Measurements from ENCODE around the gene LRRC75A. TPM values are rescaled to one million over a fixed set of nuclear protein-coding genes. Genes with fewer than 3 reads are reported as not detected.

LRRC75A gene
- total and polyA plus RNA-seq, 2 donors (not counting 1 experiment from before 2014, with no cell fraction given): 0.64 to 3.1 TPM

GRCh38 chr17:16429083-16429482 lies 62.9 kb downstream of the LRRC75A start:
- peaks cover 37% of the 10 kb centered on the region for H3K36me3 ChIP-seq (ENCODE audit: control insufficient read depth, insufficient read depth, low read length)
- H3K4me1 ChIP-seq (ENCODE audit: control insufficient read depth, extremely low read depth, insufficient read depth, low read length): peaks cover 4% of the 10 kb centered on the region
- no peak overlapping the region for H3K9ac ChIP-seq (ENCODE audit: insufficient read depth, low read length)
- no peak for DNase-seq (ENCODE audit: low read depth in 2 of 2)
- H3K4me2 ChIP-seq (ENCODE audit: extremely low read depth, insufficient read depth, low read length): no peak overlapping the region
- H3K79me2 ChIP-seq (ENCODE audit: control insufficient read depth, insufficient read depth, low read length): no peaks in the 10 kb centered on the region
- no peak overlapping the region for H3K4me3 ChIP-seq (replicated peaks in 1 of 4; ENCODE audit: control extremely low read depth in 1 of 4, insufficient read depth in 1 of 4, low read depth in 3 of 4, low read length in 4 of 4)
- H4K20me1 ChIP-seq (ENCODE audit: control insufficient read depth, extremely low read depth, insufficient read depth, low read length): no peaks in the 10 kb centered on the region
- H3K27ac ChIP-seq (ENCODE audit: insufficient read depth, low read length): no peak overlapping the region
- no peak overlapping the region for H2AFZ ChIP-seq (ENCODE audit: low read length)
- H3K9me3 ChIP-seq (ENCODE audit: control insufficient read depth, insufficient read depth, low read depth, low read length): no peaks in the 10 kb centered on the region
- TF ChIP-seq EZH2 (IDR thresholded peaks at IDR 0.05; ENCODE audit: low read length, missing control alignments) (no peak), CTCF (conservative IDR thresholded peaks at IDR 0.05 in 1 of 2, IDR thresholded peaks at IDR 0.05 in 1 of 2; ENCODE audit: low read depth in 1 of 2, low read length in 2 of 2) (no peak)
- H3K27me3 ChIP-seq (ENCODE audit: control insufficient read depth, insufficient read depth, low read length): no peaks in the 10 kb centered on the region

- peaks cover 4% of the 10 kb centered on the region for H3K4me1 ChIP-seq (ENCODE audit: control insufficient read depth, extremely low read depth, insufficient read depth, low read length)
- H3K27ac ChIP-seq (ENCODE audit: insufficient read depth, low read length): peak overlapping the region; percentile 48
- TF ChIP-seq EZH2 (IDR thresholded peaks at IDR 0.05; ENCODE audit: low read length, missing control alignments) (no peak), CTCF (conservative IDR thresholded peaks at IDR 0.05 in 1 of 2, IDR thresholded peaks at IDR 0.05 in 1 of 2; ENCODE audit: low read depth in 1 of 2, low read length in 2 of 2) (peak; percentile 60 to 83)
- H4K20me1 ChIP-seq (ENCODE audit: control insufficient read depth, extremely low read depth, insufficient read depth, low read length): no peaks in the 10 kb centered on the region
- peak overlapping the region; percentile 34 for H2AFZ ChIP-seq (ENCODE audit: low read length)
- no peaks in the 10 kb centered on the region for H3K9me3 ChIP-seq (ENCODE audit: control insufficient read depth, insufficient read depth, low read depth, low read length)
- no peaks in the 10 kb centered on the region for H3K27me3 ChIP-seq (ENCODE audit: control insufficient read depth, insufficient read depth, low read length)
- peaks cover 34% of the 10 kb centered on the region for H3K36me3 ChIP-seq (ENCODE audit: control insufficient read depth, insufficient read depth, low read length)
- H3K4me2 ChIP-seq (ENCODE audit: extremely low read depth, insufficient read depth, low read length): no peak overlapping the region
- peaks cover under 1% of the 10 kb centered on the region for H3K79me2 ChIP-seq (ENCODE audit: control insufficient read depth, insufficient read depth, low read length)
- peak in 1 of 2 donors; percentile 74 for DNase-seq (ENCODE audit: low read depth in 2 of 2)
- H3K9ac ChIP-seq (ENCODE audit: insufficient read depth, low read length): no peak overlapping the region
- H3K4me3 ChIP-seq (replicated peaks in 1 of 4; ENCODE audit: control extremely low read depth in 1 of 4, insufficient read depth in 1 of 4, low read depth in 3 of 4, low read length in 4 of 4): no peak overlapping the region
Observed at GRCh38 chr17:16428098-16428882, 63.7 kb downstream of the LRRC75A start.

- Histone ChIP-seq H2AFZ (ENCODE audit: low read length) (no peak overlapping the region), H3K4me2 (ENCODE audit: extremely low read depth, insufficient read depth, low read length) (no peak overlapping the region), H3K27ac (ENCODE audit: insufficient read depth, low read length) (no peak overlapping the region), H3K36me3 (ENCODE audit: control insufficient read depth, insufficient read depth, low read length) (peaks cover 41% of the 10 kb centered on the region), H3K79me2 (ENCODE audit: control insufficient read depth, insufficient read depth, low read length) (peaks cover 5% of the 10 kb centered on the region), H3K4me3 (replicated peaks in 1 of 4; ENCODE audit: control extremely low read depth in 1 of 4, insufficient read depth in 1 of 4, low read depth in 3 of 4, low read length in 4 of 4) (no peak overlapping the region), H4K20me1 (ENCODE audit: control insufficient read depth, extremely low read depth, insufficient read depth, low read length) (no peaks in the 10 kb centered on the region), H3K4me1 (ENCODE audit: control insufficient read depth, extremely low read depth, insufficient read depth, low read length) (peaks cover 4% of the 10 kb centered on the region), H3K27me3 (ENCODE audit: control insufficient read depth, insufficient read depth, low read length) (no peaks in the 10 kb centered on the region), H3K9ac (ENCODE audit: insufficient read depth, low read length) (no peak overlapping the region), H3K9me3 (ENCODE audit: control insufficient read depth, insufficient read depth, low read depth, low read length) (no peaks in the 10 kb centered on the region)
- DNase-seq (ENCODE audit: low read depth in 2 of 2): no peak
- TF ChIP-seq EZH2 (IDR thresholded peaks at IDR 0.05; ENCODE audit: low read length, missing control alignments): no peak
- no peak for TF ChIP-seq CTCF (conservative IDR thresholded peaks at IDR 0.05 in 1 of 2, IDR thresholded peaks at IDR 0.05 in 1 of 2; ENCODE audit: low read depth in 1 of 2, low read length in 2 of 2)
Observed at GRCh38 chr17:16427020-16427419, 65.0 kb downstream of the LRRC75A start.
